Esophagus muscularis mucosa (tissue), 4 donors: Measurements from ENCODE around the gene NUDT3. TPM values are rescaled to one million over a fixed set of nuclear protein-coding genes. Genes with fewer than 3 reads are reported as not detected.
A peak's percentile ranks its signal among the peaks of the same experiment; 100 is the strongest.

Source experiments
- DNase-seq: peaks from one replicate; pipeline ENCODE4 v3.0.0-alpha.2; 2017; ENCODE audit errors: extremely low spot score
- H3K27ac ChIP-seq, 4 donors: fragments of 200-600 bp; sonication (generic); replicated peaks in 1 of 4; 1 replicate in 3 of 4; 2 replicates in 1 of 4; pipeline ENCODE4 v1.5.1; 2016 to 2019; ENCODE audit warnings: mild to moderate bottlenecking in 1 of 4
- H3K27me3 ChIP-seq, 4 donors: fragments of 200-600 bp; sonication (generic); one replicate each; pipeline versions ENCODE4 v1.5.1 to v1.6.0; 2016 to 2019
- H3K36me3 ChIP-seq, 4 donors: fragments of 200-600 bp; sonication (generic); one replicate each; pipeline ENCODE4 v1.5.1; 2016 to 2019
- H3K4me1 ChIP-seq, 4 donors: fragments of 200-600 bp; sonication (generic); one replicate each; pipeline ENCODE4 v1.5.1; 2016 to 2019
- H3K4me3 ChIP-seq, 4 donors: fragments of 200-600 bp; sonication (generic); 1 replicate in 2 of 4; 2 replicates in 2 of 4; pipeline ENCODE4 v1.5.1; 2016 to 2019; ENCODE audit warnings: mild to moderate bottlenecking in 4 of 4, moderate library complexity in 1 of 4
- H3K9me3 ChIP-seq, 4 donors: fragments of 200-600 bp; sonication (generic); 1 replicate in 3 of 4; 2 replicates in 1 of 4; pipeline ENCODE4 v1.5.1; 2016 to 2019
- CTCF ChIP-seq, 3 experiments: fragments of 200-600 bp in 2 of 3; fragments of 450-650 bp in 1 of 3; sonication (generic) in 2 of 3; IDR thresholded peaks; one replicate each; pipeline ENCODE4 v1.5.1; 2017 to 2019; ENCODE audit warnings: antibody characterized with exemption in 3 of 3, mild to moderate bottlenecking in 2 of 3, moderate library complexity in 1 of 3
- EP300 ChIP-seq: sonication (generic); formaldehyde crosslinking; IDR thresholded peaks from one replicate; pipeline ENCODE4 v1.6.1; 2017; ENCODE audit warnings: antibody characterized with exemption
- POLR2A ChIP-seq: fragments of 450-650 bp; IDR thresholded peaks from one replicate; pipeline ENCODE4 v1.6.1; 2017; ENCODE audit warnings: antibody characterized with exemption, moderate library complexity, mild to moderate bottlenecking, low read depth
- POLR2AphosphoS5 ChIP-seq, 2 donors: sonication (generic); formaldehyde crosslinking; IDR thresholded peaks; one replicate each; pipeline ENCODE4 v1.6.1; 2017; ENCODE audit warnings: antibody characterized with exemption in 2 of 2
- WGBS: methylation state at CpG from one replicate; pipeline ENCODE4 v1.1.5; 2018; 5-methylcytosine and 5-hydroxymethylcytosine counted together
- intact Hi-C: fragments of 100-400 bp; cut with DNase I; formaldehyde crosslinking; loops from one replicate; pipeline ENCODE4 v1.15.1; 2023
- total RNA-seq, 4 donors: library from RNA; depleted of rRNA; stranded (reverse); fragments of >200 nt; gene quantifications; one replicate each; pipeline versions ENCODE4 v1.1.0 to v1.2.1, GENCODE V29; 2016

NUDT3 gene
- total RNA-seq: 10 to 100 TPM; 37.1 to 57.2 (median 47.4) TPM

GRCh38 chr6:34392497-34393190 lies at the start of gene NUDT3:
TSS of gene NUDT3 (minus strand) at chr6:34392669. CDS start at chr6:34392362, 307 bp downstream.
- Histone ChIP-seq H3K4me1 (peaks cover 42 to 57% (median 49%) of the 10 kb centered on the region in 4 donors), H3K9me3 (peaks cover 0 to 4% (median 2%) of the 10 kb centered on the region in 4 donors), H3K27me3 (no peaks in the 10 kb centered on the region), H3K27ac (peak within 1 kb of the TSS; percentile 92 to 98 (median 96)), H3K4me3 (peak within 1 kb of the TSS; percentile 78 to 97 (median 93)), H3K36me3 (no peaks in the 10 kb centered on the region)
- TF ChIP-seq EP300: no peak
- peak; percentile 68 to 83 (median 76) for TF ChIP-seq CTCF (IDR thresholded peaks at IDR 0.05)
- TF ChIP-seq POLR2AphosphoS5 (IDR thresholded peaks at IDR 0.05): peak; percentile 68 to 78
- TF ChIP-seq POLR2A: peak; percentile 15
- peak; percentile 96 for DNase-seq
- intact Hi-C loops: loop anchor here (2.0 to 5.0 kb wide), 2 partner anchors 144 to 195 kb away; partner anchors contain the start of gene SMIM29
- WGBS: 0% methylated on average over 18 of the region's 87 CpGs

- Histone ChIP-seq H3K9me3 (no peaks in the 10 kb centered on the region), H3K4me3 (no peak overlapping the region), H3K27me3 (no peaks in the 10 kb centered on the region), H3K4me1 (no peaks in the 10 kb centered on the region), H3K27ac (no peak overlapping the region), H3K36me3 (no peaks in the 10 kb centered on the region)
- 52% methylated on average over 5 of the region's 5 CpGs for WGBS
- TF ChIP-seq EP300: no peak
- TF ChIP-seq POLR2A: no peak
- no peak for TF ChIP-seq CTCF (IDR thresholded peaks at IDR 0.05)
- TF ChIP-seq POLR2AphosphoS5 (IDR thresholded peaks at IDR 0.05): no peak
- intact Hi-C loops: no loop called here
- DNase-seq: no peak
These were observed 49.1 kb upstream of the NUDT3 start for GRCh38 chr6:34441526-34441925.

- TF ChIP-seq CTCF (IDR thresholded peaks at IDR 0.05) (no peak), POLR2AphosphoS5 (IDR thresholded peaks at IDR 0.05) (no peak), POLR2A (no peak), EP300 (no peak)
- Histone ChIP-seq H3K9me3 (no peaks in the 10 kb centered on the region), H3K27me3 (no peaks in the 10 kb centered on the region), H3K4me3 (no peak overlapping the region), H3K36me3 (no peaks in the 10 kb centered on the region), H3K27ac (no peak overlapping the region), H3K4me1 (no peaks in the 10 kb centered on the region)
- DNase-seq: no peak
- intact Hi-C loops: no loop called here
- 90% methylated on average over 3 of the region's 3 CpGs for WGBS
These were observed 47.0 kb upstream of the NUDT3 start for GRCh38 chr6:34439442-34439841.

GRCh38 chr6:34438705-34439104 lies 46.2 kb upstream of the NUDT3 start:
- 60% methylated on average over 4 of the region's 4 CpGs for WGBS
- no peaks in the 10 kb centered on the region for H3K36me3 ChIP-seq
- intact Hi-C loops: no loop called here
- H3K4me3 ChIP-seq: no peak overlapping the region
- H3K9me3 ChIP-seq: no peaks in the 10 kb centered on the region
- no peak for DNase-seq
- no peak overlapping the region for H3K27ac ChIP-seq
- H3K4me1 ChIP-seq: no peaks in the 10 kb centered on the region
- TF ChIP-seq CTCF (IDR thresholded peaks at IDR 0.05) (no peak), POLR2AphosphoS5 (IDR thresholded peaks at IDR 0.05) (no peak), EP300 (no peak), POLR2A (no peak)
- no peaks in the 10 kb centered on the region for H3K27me3 ChIP-seq

- DNase-seq: no peak
- H3K9me3 ChIP-seq: no peaks in the 10 kb centered on the region
- no peaks in the 10 kb centered on the region for H3K27me3 ChIP-seq
- intact Hi-C loops: no loop called here
- TF ChIP-seq POLR2AphosphoS5 (IDR thresholded peaks at IDR 0.05) (no peak), CTCF (IDR thresholded peaks at IDR 0.05) (no peak), POLR2A (no peak), EP300 (no peak)
- H3K36me3 ChIP-seq: no peaks in the 10 kb centered on the region
- H3K4me1 ChIP-seq: no peaks in the 10 kb centered on the region
- no peak overlapping the region for H3K27ac ChIP-seq
- H3K4me3 ChIP-seq: no peak overlapping the region
- WGBS: 69% methylated on average over 1 of the region's 1 CpG
These were observed 45.1 kb upstream of the NUDT3 start for GRCh38 chr6:34437644-34437970.
